Measurements from ENCODE around the gene TNNC2. TPM values are rescaled to one million over a fixed set of nuclear protein-coding genes. Genes with fewer than 3 reads are reported as not detected.

Gene TNNC2
- polyA plus RNA-seq, 1 donor from 2014 or later = 3.8 TPM

GRCh38 chr20:45840700-45841198, 13.6 kb upstream of the TNNC2 start:
- Histone ChIP-seq H3K4me2 (ENCODE audit: low read length) (no peak overlapping the region), H4K20me1 (ENCODE audit: insufficient read depth) (no peaks in the 10 kb centered on the region), H3K4me3 (ENCODE audit: low read length) (no peak overlapping the region), H3K27me3 (ENCODE audit: insufficient read depth, low read depth, low read length) (no peaks in the 10 kb centered on the region), H3K9me2 (ENCODE audit: insufficient read depth, low read length) (no peaks in the 10 kb centered on the region), H3F3A (ENCODE audit: insufficient read depth, low read length, poor library complexity, severe bottlenecking) (no peaks in the 10 kb centered on the region), H3K36me3 (ENCODE audit: insufficient read depth, low read length) (no peaks in the 10 kb centered on the region), H3K9me3 (ENCODE audit: low read length) (no peaks in the 10 kb centered on the region), H3K9ac (ENCODE audit: low read length) (no peak overlapping the region), H3K27ac (ENCODE audit: low read length) (no peak overlapping the region), H2AFZ (ENCODE audit: low read depth, low read length) (no peak overlapping the region), H3K79me2 (replicated peaks; ENCODE audit: insufficient read depth, low read length) (no peaks in the 10 kb centered on the region)
- TF ChIP-seq RAD21 (conservative IDR thresholded peaks at IDR 0.05) = no peak
- TF ChIP-seq EP300 (conservative IDR thresholded peaks at IDR 0.05; ENCODE audit: poor library complexity, severe bottlenecking) = no peak
- TF ChIP-seq CTCF (IDR thresholded peaks at IDR 0.05; ENCODE audit: poor library complexity, severe bottlenecking) = no peak

GRCh38 chr20:45836841-45837240, 9.7 kb upstream of the TNNC2 start:
- H3K4me2 ChIP-seq (ENCODE audit: low read length) = no peak overlapping the region
- no peaks in the 10 kb centered on the region for H3K9me2 ChIP-seq (ENCODE audit: insufficient read depth, low read length)
- no peak overlapping the region for H3K27ac ChIP-seq (ENCODE audit: low read length)
- H3K9me3 ChIP-seq (ENCODE audit: low read length) = no peaks in the 10 kb centered on the region
- TF ChIP-seq TAF1 (IDR thresholded peaks at IDR 0.05; ENCODE audit: low read depth) (no peak), EZH2 (IDR thresholded peaks at IDR 0.05; ENCODE audit: borderline replicate concordance, insufficient read depth, low read length, poor library complexity, severe bottlenecking) (no peak), CTCF (IDR thresholded peaks at IDR 0.05; ENCODE audit: poor library complexity, severe bottlenecking) (no peak), RAD21 (conservative IDR thresholded peaks at IDR 0.05) (no peak), EP300 (conservative IDR thresholded peaks at IDR 0.05; ENCODE audit: poor library complexity, severe bottlenecking) (no peak), SMC3 (conservative IDR thresholded peaks at IDR 0.05; ENCODE audit: poor library complexity) (no peak), REST (IDR thresholded peaks at IDR 0.05; ENCODE audit: borderline replicate concordance) (no peak), POLR2AphosphoS5 (IDR thresholded peaks at IDR 0.05) (no peak)
- no peak overlapping the region for H2AFZ ChIP-seq (ENCODE audit: low read depth, low read length)
- H3K79me2 ChIP-seq (replicated peaks; ENCODE audit: insufficient read depth, low read length) = no peaks in the 10 kb centered on the region
- H3K36me3 ChIP-seq (ENCODE audit: insufficient read depth, low read length) = no peaks in the 10 kb centered on the region
- H3K27me3 ChIP-seq (ENCODE audit: insufficient read depth, low read depth, low read length) = no peaks in the 10 kb centered on the region
- H3K4me3 ChIP-seq (ENCODE audit: low read length) = no peak overlapping the region
- no peak overlapping the region for H3K9ac ChIP-seq (ENCODE audit: low read length)
- H3F3A ChIP-seq (ENCODE audit: insufficient read depth, low read length, poor library complexity, severe bottlenecking) = no peaks in the 10 kb centered on the region
- no peaks in the 10 kb centered on the region for H4K20me1 ChIP-seq (ENCODE audit: insufficient read depth)

All from neural cell (in vitro differentiated cells).